ENCODE results near the gene PDE5A.

- TF ChIP-seq RAD21 (IDR thresholded peaks at IDR 0.05; ENCODE audit: low read depth): no peak
- TF ChIP-seq POLR2A (IDR thresholded peaks at IDR 0.05; ENCODE audit: borderline replicate concordance, extremely low read depth, insufficient read depth, insufficient read length): no peak
- TF ChIP-seq REST (IDR thresholded peaks at IDR 0.05; ENCODE audit: low read depth): no peak
- no peak for TF ChIP-seq EZH2 (IDR thresholded peaks at IDR 0.05)
- no peak for TF ChIP-seq MAX (IDR thresholded peaks at IDR 0.05)
- TF ChIP-seq EGR1 (IDR thresholded peaks at IDR 0.05; ENCODE audit: low read depth): no peak
- no peak for TF ChIP-seq ZBTB33 (IDR thresholded peaks at IDR 0.05; ENCODE audit: extremely low read depth, insufficient replicate concordance, low read length)
- no peak for TF ChIP-seq CTCF (IDR thresholded peaks at IDR 0.05 in 2 of 3, conservative IDR thresholded peaks at IDR 0.05 in 1 of 3; ENCODE audit: borderline replicate concordance in 1 of 3, insufficient read depth in 1 of 3, low read depth in 2 of 3, low read length in 2 of 3)
These were observed 24.4 kb upstream of the PDE5A start for GRCh38 chr4:119652998-119653397.
